PFSK-1 (cell line): Measurements from ENCODE around the gene ASIC2.

Source experiments
- POLR2AphosphoS5 ChIP-seq: IDR thresholded peaks from 2 replicates; pipeline ENCODE4 v1.6.1; 2012; ENCODE audit warnings: low read depth, mild to moderate bottlenecking, control low read depth, low read length, moderate library complexity
- SIN3A ChIP-seq: IDR thresholded peaks from 2 replicates; pipeline ENCODE4 v1.6.1; 2012; ENCODE audit warnings: mild to moderate bottlenecking, low read length, moderate library complexity, borderline replicate concordance; ENCODE audit not compliant: insufficient read depth
- TAF1 ChIP-seq: IDR thresholded peaks from 2 replicates; pipeline ENCODE4 v1.6.1; 2012; ENCODE audit warnings: low read length, control low read depth, borderline replicate concordance; ENCODE audit not compliant: insufficient read depth
- TF ChIP-seq, protein P1 (sequence below), 2 experiments: IDR thresholded peaks; 2 replicates each; pipeline versions ENCODE4 v1.6.1 to v1.8.0; 2011 to 2012; ENCODE audit warnings: low read depth in 2 of 2, low read length in 2 of 2, control low read depth in 1 of 2, inconsistent platforms in 1 of 2, mild to moderate bottlenecking in 1 of 2, moderate library complexity in 1 of 2; ENCODE audit not compliant: insufficient read depth in 1 of 2

DNA sequence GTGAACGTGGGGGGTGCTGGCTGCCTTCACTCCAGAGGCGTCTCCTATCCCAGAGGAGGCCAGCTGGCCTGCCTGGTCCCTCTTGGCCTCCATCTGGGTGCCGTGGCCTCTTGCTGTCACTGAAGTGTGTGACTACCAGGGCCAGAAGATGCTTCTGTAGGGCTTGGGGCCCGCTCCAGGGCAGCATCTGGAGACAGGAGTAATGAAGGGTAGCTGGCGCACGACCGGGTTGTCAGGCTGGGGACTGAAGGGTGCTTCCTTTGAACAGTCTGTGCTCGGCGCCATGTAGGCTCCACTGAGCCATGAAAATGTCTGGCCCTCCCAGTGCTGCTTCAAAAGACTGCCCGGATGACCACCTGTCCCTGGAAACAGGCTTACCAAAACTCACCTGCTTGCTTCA is 31.3 kb downstream of the ASIC2 start:
- TF ChIP-seq, protein P1, sequence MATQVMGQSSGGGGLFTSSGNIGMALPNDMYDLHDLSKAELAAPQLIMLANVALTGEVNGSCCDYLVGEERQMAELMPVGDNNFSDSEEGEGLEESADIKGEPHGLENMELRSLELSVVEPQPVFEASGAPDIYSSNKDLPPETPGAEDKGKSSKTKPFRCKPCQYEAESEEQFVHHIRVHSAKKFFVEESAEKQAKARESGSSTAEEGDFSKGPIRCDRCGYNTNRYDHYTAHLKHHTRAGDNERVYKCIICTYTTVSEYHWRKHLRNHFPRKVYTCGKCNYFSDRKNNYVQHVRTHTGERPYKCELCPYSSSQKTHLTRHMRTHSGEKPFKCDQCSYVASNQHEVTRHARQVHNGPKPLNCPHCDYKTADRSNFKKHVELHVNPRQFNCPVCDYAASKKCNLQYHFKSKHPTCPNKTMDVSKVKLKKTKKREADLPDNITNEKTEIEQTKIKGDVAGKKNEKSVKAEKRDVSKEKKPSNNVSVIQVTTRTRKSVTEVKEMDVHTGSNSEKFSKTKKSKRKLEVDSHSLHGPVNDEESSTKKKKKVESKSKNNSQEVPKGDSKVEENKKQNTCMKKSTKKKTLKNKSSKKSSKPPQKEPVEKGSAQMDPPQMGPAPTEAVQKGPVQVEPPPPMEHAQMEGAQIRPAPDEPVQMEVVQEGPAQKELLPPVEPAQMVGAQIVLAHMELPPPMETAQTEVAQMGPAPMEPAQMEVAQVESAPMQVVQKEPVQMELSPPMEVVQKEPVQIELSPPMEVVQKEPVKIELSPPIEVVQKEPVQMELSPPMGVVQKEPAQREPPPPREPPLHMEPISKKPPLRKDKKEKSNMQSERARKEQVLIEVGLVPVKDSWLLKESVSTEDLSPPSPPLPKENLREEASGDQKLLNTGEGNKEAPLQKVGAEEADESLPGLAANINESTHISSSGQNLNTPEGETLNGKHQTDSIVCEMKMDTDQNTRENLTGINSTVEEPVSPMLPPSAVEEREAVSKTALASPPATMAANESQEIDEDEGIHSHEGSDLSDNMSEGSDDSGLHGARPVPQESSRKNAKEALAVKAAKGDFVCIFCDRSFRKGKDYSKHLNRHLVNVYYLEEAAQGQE (IDR thresholded peaks at IDR 0.05; ENCODE audit: insufficient read depth in 1 of 2, low read depth in 2 of 2, low read length in 2 of 2) = no peak
- TF ChIP-seq SIN3A (no peak), POLR2AphosphoS5 (no peak), TAF1 (no peak)
